K562 (cell line): ENCODE measurements around the gene KATNAL2. TPM values are rescaled to one million over a fixed set of nuclear protein-coding genes. Genes with fewer than 3 reads are reported as not detected.

ENCODE experiments used
- ATAC-seq: fragments of 200-7000 bp; cut with Tn5 transposase; 3 replicates; pipeline ENCODE4 v1.9.1; 2020; ENCODE audit warnings: moderate library complexity
- BruUV-seq: library from RNA; stranded (reverse); fragments of 400-500 nt; replicated peaks from 2 replicates; lab custom pipeline; 2021; lab: Mats Ljungman, UMichigan
- CTCF ChIA-PET: fragments of 300-600 bp; formaldehyde crosslinking; extraction: SDS; loops from one replicate; lab custom pipeline; 2021; ENCODE audit warnings: low intra/inter-chr PET ratio; lab: Yijun Ruan, JAX
- POLR2A ChIA-PET: fragments of 300-600, 350-650 bp; sonication (Branson Sonifier 250); formaldehyde crosslinking; extraction: SDS; loops from one replicate; lab custom pipeline; 2021; ENCODE audit warnings: antibody characterized with exemption, inconsistent platforms; lab: Yijun Ruan, JAX
- DNase-seq, 4 experiments: peaks; one replicate each; pipeline versions ENCODE4 v3.0.0 to v3.0.0-alpha.2; 2011 to 2018; ENCODE audit warnings: low spot score in 3 of 4, mixed read lengths in 3 of 4; ENCODE audit errors: extremely low read depth in 1 of 4
- FAIRE-seq: peaks from 2 replicates; lab custom pipeline; 2011; peaks lifted over from hg19 to GRCh38; lab: Jason Lieb, UNC
- H2AFZ ChIP-seq: 2 replicates; pipeline ENCODE4 v1.6.0; 2011; ENCODE audit warnings: low read depth, low read length, control low read depth, inconsistent platforms
- H3K27ac ChIP-seq: fragments of 200-600 bp; 3 replicates; pipeline ENCODE4 v1.8.0; 2011; ENCODE audit warnings: low read depth, mild to moderate bottlenecking, control low read depth, inconsistent platforms, low read length, moderate library complexity, mixed read lengths; ENCODE audit errors: extremely low read depth
- H3K27me3 ChIP-seq, 2 experiments: fragments of 300-600 bp in 1 of 2; 2 replicates in 1 of 2; 3 replicates in 1 of 2; pipeline versions ENCODE4 v1.6.0 to v1.8.0; 2011; ENCODE audit warnings: inconsistent platforms in 2 of 2, low read length in 2 of 2, mild to moderate bottlenecking in 1 of 2, mixed read lengths in 1 of 2, moderate library complexity in 1 of 2; ENCODE audit not compliant: control insufficient read depth in 2 of 2, insufficient read depth in 2 of 2
- H3K36me3 ChIP-seq: fragments of 300-600 bp; 3 replicates; pipeline ENCODE4 v1.8.0; 2011; ENCODE audit warnings: mild to moderate bottlenecking, low read length, inconsistent platforms; ENCODE audit not compliant: control insufficient read depth, insufficient read depth
- H3K4me1 ChIP-seq, 2 experiments: fragments of 200-600 bp in 1 of 2; replicated peaks in 1 of 2; 2 replicates in 1 of 2; 3 replicates in 1 of 2; pipeline versions ENCODE4 v1.5.1 to v1.8.0; 2011; ENCODE audit warnings: inconsistent platforms in 2 of 2, low read length in 2 of 2, mild to moderate bottlenecking in 1 of 2, mixed read lengths in 1 of 2, moderate library complexity in 1 of 2; ENCODE audit not compliant: control insufficient read depth in 2 of 2, insufficient read depth in 2 of 2
- H3K4me2 ChIP-seq: 2 replicates; pipeline ENCODE4 v1.6.1; 2011; ENCODE audit warnings: low read length, control low read depth, inconsistent platforms, mixed read lengths; ENCODE audit not compliant: insufficient read depth
- H3K4me3 ChIP-seq: fragments of 200-600 bp; sonication (generic), shearing (Covaris generic); 2 replicates; pipeline ENCODE4 v1.5.1; 2016; ENCODE audit warnings: control low read depth, inconsistent platforms
- H3K79me2 ChIP-seq: fragments of 200-600 bp; 3 replicates; pipeline ENCODE4 v1.8.0; 2011; ENCODE audit warnings: low read length, inconsistent platforms; ENCODE audit not compliant: control insufficient read depth, insufficient read depth
- H3K9ac ChIP-seq, 2 experiments: 2 replicates each; pipeline versions ENCODE4 v1.6.0 to v1.6.1; 2011; ENCODE audit warnings: low read depth in 2 of 2, low read length in 2 of 2, control low read depth in 1 of 2, inconsistent platforms in 1 of 2, mild to moderate bottlenecking in 1 of 2, mixed read lengths in 1 of 2; ENCODE audit not compliant: insufficient read depth in 1 of 2
- H3K9me1 ChIP-seq: one replicate; pipeline ENCODE4 v1.6.0; 2011; ENCODE audit warnings: inconsistent platforms, mild to moderate bottlenecking, low read length, moderate library complexity; ENCODE audit not compliant: control insufficient read depth, insufficient read depth
- H3K9me3 ChIP-seq: replicated peaks from 2 replicates; pipeline ENCODE4 v1.5.1; 2011; ENCODE audit warnings: low read depth, low read length, inconsistent platforms; ENCODE audit not compliant: control insufficient read depth, insufficient read depth
- H4K20me1 ChIP-seq: replicated peaks from 2 replicates; pipeline ENCODE4 v1.6.1; 2011; ENCODE audit warnings: low read length, inconsistent platforms, mixed read lengths; ENCODE audit not compliant: control insufficient read depth, insufficient read depth
- CCNT2 ChIP-seq: IDR thresholded peaks from 2 replicates; pipeline ENCODE4 v1.6.1; 2011; ENCODE audit warnings: borderline replicate concordance, low read depth, mild to moderate bottlenecking, moderate library complexity, mixed read lengths, low read length; ENCODE audit not compliant: insufficient read length; ENCODE audit errors: extremely low read depth
- CHD4 ChIP-seq: fragments of 200-600 bp; sonication (generic); IDR thresholded peaks from 3 replicates; pipeline ENCODE4 v1.6.1; 2012; ENCODE audit warnings: low read depth, mild to moderate bottlenecking, mixed read lengths, low read length, inconsistent platforms; ENCODE audit not compliant: insufficient read depth, insufficient replicate concordance, poor library complexity, severe bottlenecking
- FOXK1 ChIP-seq: sonication (generic); formaldehyde crosslinking; IDR thresholded peaks from 2 replicates; pipeline ENCODE4 v1.8.0; 2022; ENCODE audit warnings: missing genetic modification reagents, mild to moderate bottlenecking, borderline replicate concordance
- SAFB2 ChIP-seq: fragments of 200-400 bp; formaldehyde crosslinking; IDR thresholded peaks from 2 replicates; pipeline ENCODE4 v1.6.1; 2018; ENCODE audit warnings: borderline replicate concordance, low read length, low read depth, moderate library complexity; ENCODE audit not compliant: severe bottlenecking
- SMARCB1 ChIP-seq: IDR thresholded peaks from 2 replicates; pipeline ENCODE4 v1.6.1; 2011; ENCODE audit warnings: improper control_type of control experiment, low read depth; ENCODE audit not compliant: insufficient read length
- ZBTB33 ChIP-seq: sonication (generic); formaldehyde crosslinking; IDR thresholded peaks from 2 replicates; pipeline ENCODE4 v1.8.1; 2023; ENCODE audit warnings: mild to moderate bottlenecking, missing genetic modification reagents
- ZNF24 ChIP-seq: fragments of 450-650 bp; IDR thresholded peaks from 2 replicates; pipeline ENCODE4 v1.6.1; 2016
- ZNF75A ChIP-seq: fragments of 450-650 bp; formaldehyde crosslinking; IDR thresholded peaks from 2 replicates; pipeline ENCODE4 v1.4.0; 2020; ENCODE audit warnings: mild to moderate bottlenecking
- WGBS: fragments of 100-300 bp; shearing (Covaris generic); methylation state at CpG from one replicate; pipeline ENCODE4 v1.1.6; 2016; ENCODE audit warnings: low coverage, mixed read lengths; ENCODE audit not compliant: insufficient coverage; ENCODE audit errors: missing lambda C conversion rate; 5-methylcytosine and 5-hydroxymethylcytosine counted together
- in situ Hi-C: fragments of 300-500 bp; cut with MboI; formaldehyde crosslinking; loops from 4 replicates; pipeline ENCODE4 v1.15.0; 2018; ENCODE audit warnings: inconsistent platforms, mixed read lengths
- intact Hi-C: fragments of 100-400 bp; cut with micrococcal nuclease; formaldehyde crosslinking; loops from 2 replicates; pipeline ENCODE4 v1.14.2; 2022
- polyA plus RNA-seq, 8 experiments: library from polyadenylated mRNA; depleted of rRNA in 4 of 8; stranded (reverse) in 5 of 8; unstranded in 3 of 8; fragments of >200 nt; fragmentation: Nextera tagmentation in 2 of 8; fragmentation: Illumina TruSeq in 1 of 8; extraction: Ambion mirVana in 2 of 8; extraction: Trizol in 1 of 8; gene quantifications; 2 replicates each; pipeline versions ENCODE4 v1.2.1 to v1.2.3, GENCODE V29; 2011 to 2014; ENCODE audit warnings: inconsistent platforms in 1 of 8, missing spikeins in 1 of 8
- total RNA-seq, 7 experiments: library from RNA; depleted of rRNA in 6 of 7; stranded (reverse); fragments of >200 nt in 6 of 7; fragmentation: Illumina TruSeq in 2 of 7; extraction: Trizol in 2 of 7; gene quantifications; 2 replicates each; pipeline versions ENCODE4 v1.2.1 to v1.2.3, GENCODE V29; 2011 to 2021; ENCODE audit warnings: low replicate concordance in 1 of 7
- TF ChIP-seq, protein P1 (sequence below): fragments of 450-650 bp; conservative IDR thresholded peaks from 2 replicates; pipeline ENCODE4 v1.6.1; 2016; ENCODE audit warnings: missing genetic modification characterization, low read depth, mild to moderate bottlenecking, missing compliant biosample characterization, moderate library complexity

Gene KATNAL2
- total and polyA plus RNA-seq, 9 of the 15 experiments (the other 6 are each of a cell fraction or from before 2014, with no cell fraction given): 0.08 to 1.2 (median 0.48) TPM

DNA sequence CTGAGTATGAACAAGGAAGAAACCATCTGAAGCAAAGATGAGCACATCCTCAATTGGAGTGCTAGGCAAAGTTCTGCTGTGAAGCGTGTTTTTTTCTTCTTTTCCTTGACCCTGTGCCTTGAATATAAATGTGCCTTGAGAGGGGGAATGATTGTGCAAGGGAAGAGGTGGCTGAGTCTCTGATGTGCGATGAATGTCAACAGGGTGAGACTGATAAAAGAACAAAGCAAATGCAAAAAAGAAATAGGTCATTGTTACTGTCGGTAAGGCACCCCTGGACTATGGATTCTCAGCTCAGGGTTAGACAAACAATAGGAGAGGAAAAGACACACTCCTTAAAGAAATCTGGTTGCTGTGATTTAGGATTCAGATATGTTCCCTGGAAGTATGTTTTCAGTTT is 178.4 kb downstream of the KATNAL2 start:
- FAIRE-seq (no peak), ATAC-seq (no peak), DNase-seq (no peak)
- Histone ChIP-seq H2AFZ (no peak overlapping the region), H3K9me1 (no peaks in the 10 kb centered on the region), H3K27ac (no peak overlapping the region), H3K9ac (no peak overlapping the region), H3K4me1 (no peaks in the 10 kb centered on the region), H3K36me3 (no peaks in the 10 kb centered on the region), H3K4me2 (no peak overlapping the region), H3K4me3 (no peak overlapping the region), H3K79me2 (no peaks in the 10 kb centered on the region), H3K27me3 (no peaks in the 10 kb centered on the region), H3K9me3 (no peaks in the 10 kb centered on the region), H4K20me1 (0 out of 2 replicates have a peak, but pooled peaks cover 3% of the 10 kb centered on the region)
- ChIA-PET POLR2A (no interaction called here), CTCF (no interaction called here)
- WGBS: 11% methylated on average over 3 of the region's 3 CpGs
- BruUV-seq: no TSS peak
- in situ Hi-C loops: loop anchor here (10.0 kb wide), 1 partner anchor 649 kb away; no protein-coding TSS in a partner anchor
- intact Hi-C loops: no loop called here
- no peak for TF ChIP-seq SAFB2
- no peak for TF ChIP-seq CHD4
- no peak for TF ChIP-seq SMARCB1
- no peak for TF ChIP-seq ZNF24
- TF ChIP-seq FOXK1: no peak
- no peak for TF ChIP-seq ZNF75A (CRISPR knock-in tag)
- TF ChIP-seq, protein P1, sequence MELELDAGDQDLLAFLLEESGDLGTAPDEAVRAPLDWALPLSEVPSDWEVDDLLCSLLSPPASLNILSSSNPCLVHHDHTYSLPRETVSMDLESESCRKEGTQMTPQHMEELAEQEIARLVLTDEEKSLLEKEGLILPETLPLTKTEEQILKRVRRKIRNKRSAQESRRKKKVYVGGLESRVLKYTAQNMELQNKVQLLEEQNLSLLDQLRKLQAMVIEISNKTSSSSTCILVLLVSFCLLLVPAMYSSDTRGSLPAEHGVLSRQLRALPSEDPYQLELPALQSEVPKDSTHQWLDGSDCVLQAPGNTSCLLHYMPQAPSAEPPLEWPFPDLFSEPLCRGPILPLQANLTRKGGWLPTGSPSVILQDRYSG (tag): no peak
- no peak for TF ChIP-seq CCNT2
- no peak for TF ChIP-seq ZBTB33 (CRISPR knock-in tag)
